ENCODE data around the gene GADL1. TPM values are rescaled to one million over a fixed set of nuclear protein-coding genes. Genes with fewer than 3 reads are reported as not detected.

The GADL1 gene
- total and polyA plus RNA-seq, 7 experiments from 2014 or later, result not detected

- peaks cover 0 to 5% (median 0%) of the 10 kb centered on the region in 11 donors for H3K9me3 Mint-ChIP-seq
- Histone ChIP-seq H3K27ac (ENCODE audit: low read depth, low read length) (no peak overlapping the region), H3K36me3 (ENCODE audit: control insufficient read depth in 2 of 3, insufficient read depth in 3 of 3, low read length in 3 of 3) (no peaks in the 10 kb centered on the region), H3K9me3 (ENCODE audit: control insufficient read depth in 2 of 3, low read length in 3 of 3) (no peaks in the 10 kb centered on the region), H3K4me1 (ENCODE audit: control insufficient read depth in 2 of 2, insufficient read depth in 2 of 2, low read length in 2 of 2) (no peaks in the 10 kb centered on the region), H3K4me3 (ENCODE audit: low read length) (no peak overlapping the region), H3K27me3 (ENCODE audit: control insufficient read depth in 2 of 2, insufficient read depth in 2 of 2, low read length in 2 of 2) (peaks cover 0 to 2% of the 10 kb centered on the region in 2 donors)
- no peaks in the 10 kb centered on the region for H3K36me3 Mint-ChIP-seq
- DNase-seq, result no peak
- H3K4me1 Mint-ChIP-seq, result no peaks in the 10 kb centered on the region
- H3K4me3 Mint-ChIP-seq, result no peak overlapping the region
- ATAC-seq, result no peak
- POLR2A ChIA-PET, result no interaction called here
- intact Hi-C loops (cut with micrococcal nuclease), result no loop called here
- no peak overlapping the region for H3K27ac Mint-ChIP-seq
- peaks cover 0 to 20% (median 8%) of the 10 kb centered on the region in 5 donors for H3K27me3 Mint-ChIP-seq
- CTCF ChIA-PET, result no interaction called here
These were observed 61.4 kb downstream of the GADL1 start for GRCh38 chr3:30832961-30833575.

- H3K36me3 ChIP-seq (ENCODE audit: control insufficient read depth in 2 of 3, insufficient read depth in 3 of 3, low read length in 3 of 3), result no peaks in the 10 kb centered on the region
- Mint-ChIP-seq H3K4me1 (no peaks in the 10 kb centered on the region), H3K27ac (no peak overlapping the region), H3K36me3 (no peaks in the 10 kb centered on the region), H3K27me3 (peaks cover 0 to 21% (median 10%) of the 10 kb centered on the region in 5 donors), H3K9me3 (peaks cover 0 to 5% (median 0%) of the 10 kb centered on the region in 11 donors), H3K4me3 (no peak overlapping the region)
- H3K9me3 ChIP-seq (ENCODE audit: control insufficient read depth in 2 of 3, low read length in 3 of 3), result no peaks in the 10 kb centered on the region
- H3K4me1 ChIP-seq (ENCODE audit: control insufficient read depth in 2 of 2, insufficient read depth in 2 of 2, low read length in 2 of 2), result no peaks in the 10 kb centered on the region
- no peak overlapping the region for H3K27ac ChIP-seq (ENCODE audit: low read depth, low read length)
- H3K27me3 ChIP-seq (ENCODE audit: control insufficient read depth in 2 of 2, insufficient read depth in 2 of 2, low read length in 2 of 2), result no peaks in the 10 kb centered on the region
- DNase-seq (no peak), ATAC-seq (no peak)
- H3K4me3 ChIP-seq (ENCODE audit: low read length), result no peak overlapping the region
- intact Hi-C loops (cut with micrococcal nuclease), result no loop called here
- POLR2A ChIA-PET, result no interaction called here
- CTCF ChIA-PET, result no interaction called here
These were observed 67.4 kb downstream of the GADL1 start for GRCh38 chr3:30827080-30827479.

GRCh38 chr3:30826531-30826942 lies 67.9 kb downstream of the GADL1 start:
- H3K27me3 ChIP-seq (ENCODE audit: control insufficient read depth in 2 of 2, insufficient read depth in 2 of 2, low read length in 2 of 2), result no peaks in the 10 kb centered on the region
- H3K36me3 ChIP-seq (ENCODE audit: control insufficient read depth in 2 of 3, insufficient read depth in 3 of 3, low read length in 3 of 3), result no peaks in the 10 kb centered on the region
- ATAC-seq (no peak), DNase-seq (no peak)
- Mint-ChIP-seq H3K27ac (no peak overlapping the region), H3K4me3 (no peak overlapping the region), H3K27me3 (peaks cover 0 to 19% (median 6%) of the 10 kb centered on the region in 5 donors), H3K9me3 (peaks cover 0 to 5% (median 0%) of the 10 kb centered on the region in 11 donors), H3K4me1 (no peaks in the 10 kb centered on the region), H3K36me3 (no peaks in the 10 kb centered on the region)
- H3K27ac ChIP-seq (ENCODE audit: low read depth, low read length), result no peak overlapping the region
- CTCF ChIA-PET, result no interaction called here
- H3K9me3 ChIP-seq (ENCODE audit: control insufficient read depth in 2 of 3, low read length in 3 of 3), result no peaks in the 10 kb centered on the region
- POLR2A ChIA-PET, result no interaction called here
- H3K4me3 ChIP-seq (ENCODE audit: low read length), result no peak overlapping the region
- intact Hi-C loops (cut with micrococcal nuclease), result no loop called here
- H3K4me1 ChIP-seq (ENCODE audit: control insufficient read depth in 2 of 2, insufficient read depth in 2 of 2, low read length in 2 of 2), result no peaks in the 10 kb centered on the region

- no peaks in the 10 kb centered on the region for H3K4me1 ChIP-seq (ENCODE audit: control insufficient read depth in 2 of 2, insufficient read depth in 2 of 2, low read length in 2 of 2)
- POLR2A ChIA-PET, result no interaction called here
- Mint-ChIP-seq H3K27me3 (peaks cover 0 to 11% (median 5%) of the 10 kb centered on the region in 5 donors), H3K9me3 (no peaks in the 10 kb centered on the region), H3K4me3 (no peak overlapping the region), H3K27ac (no peak overlapping the region), H3K36me3 (no peaks in the 10 kb centered on the region), H3K4me1 (no peaks in the 10 kb centered on the region)
- H3K9me3 ChIP-seq (ENCODE audit: control insufficient read depth in 2 of 3, low read length in 3 of 3), result no peaks in the 10 kb centered on the region
- CTCF ChIA-PET, result no interaction called here
- DNase-seq, result no peak
- H3K4me3 ChIP-seq (ENCODE audit: low read length), result no peak overlapping the region
- no peaks in the 10 kb centered on the region for H3K27me3 ChIP-seq (ENCODE audit: control insufficient read depth in 2 of 2, insufficient read depth in 2 of 2, low read length in 2 of 2)
- ATAC-seq, result no peak
- no peak overlapping the region for H3K27ac ChIP-seq (ENCODE audit: low read depth, low read length)
- H3K36me3 ChIP-seq (ENCODE audit: control insufficient read depth in 2 of 3, insufficient read depth in 3 of 3, low read length in 3 of 3), result no peaks in the 10 kb centered on the region
- intact Hi-C loops (cut with micrococcal nuclease), result no loop called here
These were observed 75.2 kb downstream of the GADL1 start for GRCh38 chr3:30819067-30819798.

GRCh38 chr3:30813734-30814133 lies 80.7 kb downstream of the GADL1 start:
- ChIA-PET POLR2A (no interaction called here), CTCF (no interaction called here)
- Histone ChIP-seq H3K36me3 (ENCODE audit: control insufficient read depth in 2 of 3, insufficient read depth in 3 of 3, low read length in 3 of 3) (no peaks in the 10 kb centered on the region), H3K27me3 (ENCODE audit: control insufficient read depth in 2 of 2, insufficient read depth in 2 of 2, low read length in 2 of 2) (no peaks in the 10 kb centered on the region), H3K9me3 (ENCODE audit: control insufficient read depth in 2 of 3, low read length in 3 of 3) (no peaks in the 10 kb centered on the region), H3K4me3 (ENCODE audit: low read length) (no peak overlapping the region), H3K27ac (ENCODE audit: low read depth, low read length) (no peak overlapping the region), H3K4me1 (ENCODE audit: control insufficient read depth in 2 of 2, insufficient read depth in 2 of 2, low read length in 2 of 2) (no peaks in the 10 kb centered on the region)
- DNase-seq, result no peak
- Mint-ChIP-seq H3K4me3 (no peak overlapping the region), H3K4me1 (peaks cover 0 to 14% (median 10%) of the 10 kb centered on the region in 7 donors), H3K36me3 (no peaks in the 10 kb centered on the region), H3K27me3 (peaks cover 0 to 6% (median 0%) of the 10 kb centered on the region in 5 donors), H3K27ac (no peak overlapping the region), H3K9me3 (no peaks in the 10 kb centered on the region)
- ATAC-seq, result no peak
- intact Hi-C loops (cut with micrococcal nuclease), result no loop called here

GRCh38 chr3:30811151-30811795 lies 83.2 kb downstream of the GADL1 start:
- Mint-ChIP-seq H3K27me3 (peaks cover 0 to 9% (median 4%) of the 10 kb centered on the region in 5 donors), H3K4me3 (peak overlapping the region in 1 of 10 donors; percentile 48), H3K4me1 (peaks cover 2 to 14% (median 10%) of the 10 kb centered on the region in 7 donors), H3K27ac (peak overlapping the region in 1 of 9 donors; percentile 71), H3K9me3 (no peaks in the 10 kb centered on the region), H3K36me3 (no peaks in the 10 kb centered on the region)
- ChIA-PET POLR2A (no interaction called here), CTCF (no interaction called here)
- H3K27ac ChIP-seq (ENCODE audit: low read depth, low read length), result no peak overlapping the region
- H3K27me3 ChIP-seq (ENCODE audit: control insufficient read depth in 2 of 2, insufficient read depth in 2 of 2, low read length in 2 of 2), result no peaks in the 10 kb centered on the region
- H3K4me1 ChIP-seq (ENCODE audit: control insufficient read depth in 2 of 2, insufficient read depth in 2 of 2, low read length in 2 of 2), result no peaks in the 10 kb centered on the region
- no peak overlapping the region for H3K4me3 ChIP-seq (ENCODE audit: low read length)
- intact Hi-C loops (cut with micrococcal nuclease), result no loop called here
- DNase-seq, result no peak
- H3K9me3 ChIP-seq (ENCODE audit: control insufficient read depth in 2 of 3, low read length in 3 of 3), result no peaks in the 10 kb centered on the region
- no peak for ATAC-seq
- no peaks in the 10 kb centered on the region for H3K36me3 ChIP-seq (ENCODE audit: control insufficient read depth in 2 of 3, insufficient read depth in 3 of 3, low read length in 3 of 3)

All from naive thymus-derived CD4-positive, alpha-beta T cell (primary cell).